B cell (primary cell): ENCODE results near the gene KRTAP4-5. TPM values are rescaled to one million over a fixed set of nuclear protein-coding genes. Genes with fewer than 3 reads are reported as not detected.

Experiments used
- ATAC-seq: fragments of 200-7000 bp; cut with Tn5 transposase; one replicate; pipeline ENCODE4 v1.10.0; 2021; ENCODE audit warnings: low read depth, mild to moderate bottlenecking, moderate number of reproducible peaks, moderate library complexity
- CTCF ChIA-PET: fragments of 350-600 bp; sonication (Branson Sonifier 250); formaldehyde crosslinking; loops from one replicate; lab custom pipeline; 2021; ENCODE audit warnings: antibody characterized with exemption, inconsistent platforms; lab: Charles Lee
- POLR2A ChIA-PET: fragments of 350-600 bp; sonication (Branson Sonifier 250); formaldehyde crosslinking; loops from one replicate; lab custom pipeline; 2021; ENCODE audit warnings: antibody characterized with exemption; lab: Charles Lee
- DNase-seq: peaks from one replicate; pipeline ENCODE4 v3.0.0; 2013
- H2AFZ ChIP-seq: 2 replicates; pipeline ENCODE4 v1.6.1; 2012; ENCODE audit warnings: mild to moderate bottlenecking, low read depth, low read length; ENCODE audit not compliant: insufficient read depth, poor library complexity, severe bottlenecking
- H3K27ac ChIP-seq, 2 donors: 1 replicate in 1 of 2; 2 replicates in 1 of 2; pipeline ENCODE4 v1.5.1; 2012 to 2013; ENCODE audit warnings: low read length in 2 of 2, mild to moderate bottlenecking in 2 of 2, moderate library complexity in 1 of 2
- H3K27me3 ChIP-seq, 4 experiments: fragments of 200-600 bp in 1 of 4; sonication (generic) in 1 of 4; replicated peaks in 1 of 4; 1 replicate in 2 of 4; 2 replicates in 2 of 4; pipeline versions ENCODE4 v1.6.1 to v1.7.0; 2013 to 2016; ENCODE audit warnings: low read length in 3 of 4, mild to moderate bottlenecking in 2 of 4, mixed read lengths in 1 of 4, moderate library complexity in 1 of 4; ENCODE audit not compliant: insufficient read depth in 4 of 4, control insufficient read depth in 3 of 4; ENCODE audit errors: control extremely low read depth in 1 of 4
- H3K36me3 ChIP-seq, 2 experiments: replicated peaks in 1 of 2; 1 replicate in 1 of 2; 2 replicates in 1 of 2; pipeline versions ENCODE4 v1.6.1 to v1.7.1; 2013; ENCODE audit warnings: low read length in 1 of 2; ENCODE audit not compliant: insufficient read depth in 2 of 2, control insufficient read depth in 1 of 2; ENCODE audit errors: control extremely low read depth in 1 of 2, extremely low read depth in 1 of 2
- H3K4me1 ChIP-seq, 2 donors: fragments of 200-600 bp in 1 of 2; sonication (generic) in 1 of 2; 1 replicate in 1 of 2; 2 replicates in 1 of 2; pipeline versions ENCODE4 v1.5.1 to v1.6.1; 2013 to 2017; ENCODE audit warnings: low read length in 2 of 2; ENCODE audit not compliant: control insufficient read depth in 2 of 2, insufficient read depth in 2 of 2
- H3K4me2 ChIP-seq: replicated peaks from 2 replicates; pipeline ENCODE3; 2012; ENCODE audit warnings: mild to moderate bottlenecking, low read depth, low read length; ENCODE audit not compliant: poor library complexity, severe bottlenecking
- H3K4me3 ChIP-seq, 5 experiments: fragments of 200-600 bp in 1 of 5; sonication (generic) in 1 of 5; 1 replicate in 3 of 5; 2 replicates in 2 of 5; pipeline versions ENCODE4 v1.5.1 to v1.7.0; 2011 to 2016; ENCODE audit warnings: low read length in 4 of 5, mild to moderate bottlenecking in 4 of 5, low read depth in 2 of 5, control low read depth in 1 of 5, moderate library complexity in 1 of 5; ENCODE audit not compliant: insufficient read depth in 1 of 5; ENCODE audit errors: control extremely low read depth in 1 of 5, extremely low read depth in 1 of 5
- H3K79me2 ChIP-seq: fragments of 200-600 bp; sonication (generic); one replicate; pipeline ENCODE4 v1.6.0; 2016; ENCODE audit warnings: low read length; ENCODE audit not compliant: control insufficient read depth, insufficient read depth
- H3K9ac ChIP-seq: fragments of 200-600 bp; sonication (generic); 2 replicates; pipeline ENCODE4 v1.6.1; 2017; ENCODE audit warnings: mild to moderate bottlenecking, low read length, moderate library complexity
- H3K9me3 ChIP-seq, 3 donors: one replicate each; pipeline versions ENCODE4 v1.6.1 to v1.7.1; 2013; ENCODE audit warnings: low read length in 2 of 3; ENCODE audit not compliant: control insufficient read depth in 2 of 3, insufficient read depth in 1 of 3; ENCODE audit errors: control extremely low read depth in 1 of 3
- H4K20me1 ChIP-seq: 2 replicates; pipeline ENCODE4 v1.6.0; 2012; ENCODE audit warnings: mild to moderate bottlenecking, low read length; ENCODE audit not compliant: insufficient read depth, control insufficient read depth, poor library complexity, severe bottlenecking
- H3K27ac Mint-ChIP-seq: one replicate; pipeline ENCODE4 v1.8.0; 2021; ENCODE audit warnings: mixed read lengths
- H3K27me3 Mint-ChIP-seq: one replicate; pipeline ENCODE4 v1.8.0; 2021; ENCODE audit warnings: mixed read lengths
- H3K4me1 Mint-ChIP-seq: one replicate; pipeline ENCODE4 v1.8.0; 2021; ENCODE audit warnings: mixed read lengths
- H3K4me3 Mint-ChIP-seq: one replicate; pipeline ENCODE4 v1.8.0; 2021; ENCODE audit warnings: mixed read lengths
- H3K9me3 Mint-ChIP-seq: one replicate; pipeline ENCODE4 v1.8.0; 2022; ENCODE audit warnings: mixed read lengths; ENCODE audit not compliant: insufficient read depth
- CTCF ChIP-seq: fragments of 200-600 bp; IDR thresholded peaks from one replicate; pipeline ENCODE4 v1.8.0; 2022; ENCODE audit warnings: antibody characterized with exemption, mild to moderate bottlenecking
- EZH2 ChIP-seq: IDR thresholded peaks from 2 replicates; pipeline ENCODE4 v1.6.1; 2012; ENCODE audit warnings: borderline replicate concordance, low read depth, mild to moderate bottlenecking, moderate library complexity, low read length; ENCODE audit not compliant: insufficient read depth, poor library complexity, severe bottlenecking
- WGBS: methylation state at CpG from one replicate; pipeline ENCODE4 v1.1.5; 2013; ENCODE audit warnings: missing lambda C conversion rate; ENCODE audit not compliant: insufficient coverage; 5-methylcytosine and 5-hydroxymethylcytosine counted together
- intact Hi-C: fragments of 100-400 bp; cut with micrococcal nuclease; formaldehyde crosslinking; loops from one replicate; pipeline ENCODE4 v1.10.0; 2022
- polyA plus RNA-seq: library from polyadenylated mRNA; depleted of rRNA; stranded (reverse); fragments of >200 nt; gene quantifications from 2 replicates; pipeline ENCODE4 v1.2.3, GENCODE V29; 2012
- total RNA-seq, 2 donors: library from RNA; stranded (reverse); fragments of 120-200 nt in 1 of 2; gene quantifications; 1 replicate in 1 of 2; 2 replicates in 1 of 2; pipeline versions ENCODE4 v1.2.3 to v1.2.4, GENCODE V29; 2013 to 2022

Gene KRTAP4-5
- total and polyA plus RNA-seq, 2 donors (not counting 1 experiment from before 2014, with no cell fraction given), result not detected

- Histone ChIP-seq H4K20me1 (no peaks in the 10 kb centered on the region), H2AFZ (no peak overlapping the region), H3K4me1 (no peaks in the 10 kb centered on the region), H3K79me2 (no peaks in the 10 kb centered on the region), H3K27me3 (peaks cover 0 to 8% (median 0%) of the 10 kb centered on the region in 4 experiments), H3K36me3 (no peaks in the 10 kb centered on the region), H3K4me2 (no peak overlapping the region), H3K9me3 (no peaks in the 10 kb centered on the region), H3K4me3 (no peak overlapping the region), H3K27ac (no peak overlapping the region), H3K9ac (no peak overlapping the region)
- Mint-ChIP-seq H3K27ac (no peak overlapping the region), H3K9me3 (no peaks in the 10 kb centered on the region), H3K27me3 (peaks cover 26% of the 10 kb centered on the region), H3K4me1 (no peaks in the 10 kb centered on the region), H3K4me3 (no peak overlapping the region)
- intact Hi-C loops, result no loop called here
- CTCF ChIA-PET, result no interaction called here
- DNase-seq (no peak), ATAC-seq (no peak)
- no CpG with 5 or more reads among the region's 2 CpGs for WGBS
- POLR2A ChIA-PET, result no interaction called here
- no peak for TF ChIP-seq CTCF
- no peak for TF ChIP-seq EZH2
Observed at GRCh38 chr17:41153856-41154255, 4.2 kb upstream of the KRTAP4-5 start.

- Mint-ChIP-seq H3K4me3 (no peak overlapping the region), H3K27ac (no peak overlapping the region), H3K9me3 (no peaks in the 10 kb centered on the region), H3K27me3 (peaks cover 11% of the 10 kb centered on the region), H3K4me1 (no peaks in the 10 kb centered on the region)
- Histone ChIP-seq H3K36me3 (no peaks in the 10 kb centered on the region), H3K4me3 (no peak overlapping the region), H3K4me2 (no peak overlapping the region), H2AFZ (no peak overlapping the region), H3K4me1 (no peaks in the 10 kb centered on the region), H3K27ac (no peak overlapping the region), H3K79me2 (no peaks in the 10 kb centered on the region), H3K9ac (no peak overlapping the region), H3K27me3 (no peaks in the 10 kb centered on the region), H3K9me3 (no peaks in the 10 kb centered on the region), H4K20me1 (no peaks in the 10 kb centered on the region)
- no peak for DNase-seq
- ChIA-PET POLR2A (no interaction called here), CTCF (no interaction called here)
- intact Hi-C loops, result no loop called here
- no peak for ATAC-seq
- WGBS, result no CpG with 5 or more reads among the region's 2 CpGs
- TF ChIP-seq CTCF, result no peak
- no peak for TF ChIP-seq EZH2
Observed at GRCh38 chr17:41151525-41151924, 1.9 kb upstream of the KRTAP4-5 start.
